ENCODE data around the gene ABCD3. TPM values are rescaled to one million over a fixed set of nuclear protein-coding genes. Genes with fewer than 3 reads are reported as not detected.

The ABCD3 gene
- total RNA-seq, 1 donor from 2014 or later: 54.9 TPM

DNA sequence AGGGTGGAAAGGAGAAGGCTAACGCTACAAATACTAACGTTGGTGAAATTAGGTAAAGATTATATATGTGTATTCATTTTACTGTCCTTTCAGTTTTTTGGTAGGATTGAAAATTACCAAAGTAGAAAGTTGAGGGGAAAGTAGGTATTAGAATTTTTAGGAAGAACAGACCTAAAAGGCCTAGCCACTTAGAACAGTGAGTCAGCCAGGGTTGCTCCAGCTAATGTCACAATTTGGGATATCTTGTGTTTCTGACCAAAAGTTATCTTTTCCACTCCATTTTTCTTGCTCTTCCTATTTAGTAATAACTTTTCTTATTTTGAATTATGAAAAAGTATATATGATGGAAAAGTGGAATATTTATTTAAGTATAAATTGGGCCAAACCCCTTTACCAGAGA, 83.2 kb downstream of the ABCD3 start:
- H3K36me3 ChIP-seq: peaks cover 62% of the 10 kb centered on the region
- intact Hi-C loops (cut with DNase I): no loop called here
- H3K9me3 ChIP-seq: no peaks in the 10 kb centered on the region
- H3K27ac ChIP-seq: no peak overlapping the region
- no peak for ATAC-seq
- no peak for DNase-seq
- no peak overlapping the region for H3K4me3 ChIP-seq
- no peaks in the 10 kb centered on the region for H3K27me3 ChIP-seq (ENCODE audit: low read depth)
- TF ChIP-seq, protein P1, sequence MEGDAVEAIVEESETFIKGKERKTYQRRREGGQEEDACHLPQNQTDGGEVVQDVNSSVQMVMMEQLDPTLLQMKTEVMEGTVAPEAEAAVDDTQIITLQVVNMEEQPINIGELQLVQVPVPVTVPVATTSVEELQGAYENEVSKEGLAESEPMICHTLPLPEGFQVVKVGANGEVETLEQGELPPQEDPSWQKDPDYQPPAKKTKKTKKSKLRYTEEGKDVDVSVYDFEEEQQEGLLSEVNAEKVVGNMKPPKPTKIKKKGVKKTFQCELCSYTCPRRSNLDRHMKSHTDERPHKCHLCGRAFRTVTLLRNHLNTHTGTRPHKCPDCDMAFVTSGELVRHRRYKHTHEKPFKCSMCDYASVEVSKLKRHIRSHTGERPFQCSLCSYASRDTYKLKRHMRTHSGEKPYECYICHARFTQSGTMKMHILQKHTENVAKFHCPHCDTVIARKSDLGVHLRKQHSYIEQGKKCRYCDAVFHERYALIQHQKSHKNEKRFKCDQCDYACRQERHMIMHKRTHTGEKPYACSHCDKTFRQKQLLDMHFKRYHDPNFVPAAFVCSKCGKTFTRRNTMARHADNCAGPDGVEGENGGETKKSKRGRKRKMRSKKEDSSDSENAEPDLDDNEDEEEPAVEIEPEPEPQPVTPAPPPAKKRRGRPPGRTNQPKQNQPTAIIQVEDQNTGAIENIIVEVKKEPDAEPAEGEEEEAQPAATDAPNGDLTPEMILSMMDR (IDR thresholded peaks at IDR 0.05): no peak
- peaks cover 10% of the 10 kb centered on the region for H3K4me1 ChIP-seq

DNA sequence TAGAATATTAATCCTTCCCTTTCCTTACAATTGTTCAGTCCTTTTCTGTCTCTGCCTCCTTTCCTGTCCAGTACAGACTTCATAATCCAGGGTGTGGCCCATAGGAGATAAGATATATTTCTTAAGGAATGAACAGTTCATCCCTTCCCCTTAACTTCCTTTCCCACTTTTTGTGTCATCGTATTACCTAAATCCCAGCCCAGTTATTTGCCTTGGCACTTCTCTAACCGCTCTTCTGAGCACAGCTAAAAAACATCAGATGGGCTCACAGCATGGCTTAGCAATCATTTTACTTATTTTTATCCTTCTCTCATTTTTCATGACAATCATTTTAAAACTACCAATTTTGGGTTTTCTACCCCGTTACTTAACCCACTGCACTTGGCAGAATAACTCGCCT, 83.7 kb downstream of the ABCD3 start:
- no peak for ATAC-seq
- Histone ChIP-seq H3K27ac (no peak overlapping the region), H3K36me3 (peaks cover 66% of the 10 kb centered on the region), H3K4me3 (no peak overlapping the region), H3K9me3 (no peaks in the 10 kb centered on the region), H3K4me1 (peaks cover 10% of the 10 kb centered on the region), H3K27me3 (ENCODE audit: low read depth) (no peaks in the 10 kb centered on the region)
- intact Hi-C loops (cut with DNase I): no loop called here
- no peak for DNase-seq
- TF ChIP-seq, protein P1 (IDR thresholded peaks at IDR 0.05): no peak

DNA sequence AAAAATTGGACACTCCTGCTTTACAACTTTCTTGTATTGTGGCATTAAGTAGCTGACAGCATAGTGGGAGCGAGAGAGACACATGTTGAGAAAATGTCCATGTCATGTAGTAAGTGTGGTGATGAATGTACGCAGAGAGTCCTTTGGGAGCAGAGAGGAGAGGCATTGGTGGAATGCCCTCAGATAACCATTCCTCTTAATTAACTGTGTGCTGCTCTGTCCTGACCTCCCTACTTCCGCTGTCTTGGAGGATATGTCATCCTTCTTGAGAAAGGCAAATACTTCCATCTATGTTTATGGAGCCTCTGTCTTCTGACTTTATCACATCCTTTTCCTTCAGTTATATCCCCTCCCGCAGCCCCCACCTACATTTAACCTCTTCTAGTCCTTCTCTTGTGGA, 85.0 kb downstream of the ABCD3 start:
- intact Hi-C loops (cut with DNase I): no loop called here

DNA sequence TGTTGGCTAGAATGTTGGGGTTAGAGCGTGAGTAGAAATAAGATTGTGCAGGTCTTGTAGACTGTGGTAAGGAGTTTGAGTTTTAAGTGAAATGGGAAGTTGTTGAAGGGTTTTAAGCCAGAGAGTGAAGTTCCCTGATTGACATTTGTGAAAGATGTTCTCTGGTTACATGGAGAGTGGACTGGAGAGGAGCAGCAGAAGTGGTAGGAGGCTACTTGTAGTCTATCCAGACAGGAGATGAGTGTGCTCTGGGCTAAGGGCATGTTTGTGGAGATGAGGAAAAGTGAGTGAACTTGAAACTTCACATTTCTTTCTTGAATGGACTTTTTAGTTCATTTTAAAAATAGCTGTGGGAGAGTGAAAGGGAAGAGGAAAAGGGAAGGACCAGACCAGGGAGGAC, 86.4 kb downstream of the ABCD3 start:
- intact Hi-C loops (cut with DNase I): no loop called here
- peaks cover 49% of the 10 kb centered on the region for H3K36me3 ChIP-seq
- ATAC-seq (no peak), DNase-seq (no peak)
- TF ChIP-seq, protein P1 (IDR thresholded peaks at IDR 0.05): no peak
- no peaks in the 10 kb centered on the region for H3K9me3 ChIP-seq
- peaks cover 10% of the 10 kb centered on the region for H3K4me1 ChIP-seq
- no peak overlapping the region for H3K27ac ChIP-seq
- H3K27me3 ChIP-seq (ENCODE audit: low read depth): no peaks in the 10 kb centered on the region
- no peak overlapping the region for H3K4me3 ChIP-seq

More for the DNA sequence above, 85.0 kb downstream of the ABCD3 start:
- H3K9me3 ChIP-seq: no peaks in the 10 kb centered on the region
- H3K4me1 ChIP-seq: peaks cover 10% of the 10 kb centered on the region
- peaks cover 64% of the 10 kb centered on the region for H3K36me3 ChIP-seq
- ATAC-seq: no peak
- H3K4me3 ChIP-seq: no peak overlapping the region
- no peaks in the 10 kb centered on the region for H3K27me3 ChIP-seq (ENCODE audit: low read depth)
- TF ChIP-seq, protein P1 (IDR thresholded peaks at IDR 0.05): no peak
- H3K27ac ChIP-seq: no peak overlapping the region
- no peak for DNase-seq

DNA sequence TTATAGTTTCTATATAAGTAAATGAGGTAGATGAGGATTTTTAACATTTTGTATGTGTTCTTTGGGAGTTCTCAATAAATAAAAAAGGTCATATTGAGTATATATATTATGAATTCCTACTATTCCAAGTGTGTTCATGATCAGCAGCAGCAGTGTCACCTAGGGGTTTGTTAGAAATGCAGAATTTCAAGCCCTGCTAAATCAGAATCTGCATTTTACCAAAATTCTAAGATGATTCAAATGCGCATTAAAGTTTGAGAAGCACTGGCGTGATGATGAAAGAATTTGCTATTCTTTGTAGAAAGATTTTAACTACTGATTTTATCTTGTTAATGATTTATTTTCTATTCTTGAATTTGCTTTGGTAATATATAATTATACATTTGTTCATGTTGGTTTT, 94.6 kb downstream of the ABCD3 start:
- Histone ChIP-seq H3K4me3 (no peak overlapping the region), H3K4me1 (no peaks in the 10 kb centered on the region), H3K36me3 (peaks cover 21% of the 10 kb centered on the region), H3K27me3 (ENCODE audit: low read depth) (no peaks in the 10 kb centered on the region), H3K9me3 (no peaks in the 10 kb centered on the region), H3K27ac (no peak overlapping the region)
- ATAC-seq (no peak), DNase-seq (no peak)
- TF ChIP-seq, protein P1 (IDR thresholded peaks at IDR 0.05): no peak
- intact Hi-C loops (cut with DNase I): no loop called here
